K562 (cell line): ENCODE data around the gene NOP10. TPM values are rescaled to one million over a fixed set of nuclear protein-coding genes. Genes with fewer than 3 reads are reported as not detected.

Source experiments
- ADNP ChIP-seq: fragments of 200-800 bp; sonication (Bioruptor generic); IDR thresholded peaks from 2 replicates; pipeline ENCODE4 v1.6.1; 2016; ENCODE audit warnings: missing genetic modification characterization, missing compliant biosample characterization
- CAMTA2 ChIP-seq: fragments of 250-450 bp; sonication (Bioruptor Pico); conservative IDR thresholded peaks from 2 replicates; pipeline ENCODE4 v1.5.1; 2022
- CC2D1A ChIP-seq: fragments of 450-650 bp; IDR thresholded peaks from 2 replicates; pipeline ENCODE4 v1.6.1; 2017; ENCODE audit warnings: mild to moderate bottlenecking
- DMBX1 ChIP-seq: fragments of 250-450 bp; sonication (Bioruptor Pico); IDR thresholded peaks from 2 replicates; pipeline ENCODE4 v1.8.0; 2022; ENCODE audit warnings: inconsistent platforms, mild to moderate bottlenecking, moderate library complexity, borderline replicate concordance
- DPF2 ChIP-seq: fragments of 450-650 bp; IDR thresholded peaks from 2 replicates; pipeline ENCODE4 v1.6.1; 2016
- ELF1 ChIP-seq: fragments of 200-800 bp; sonication (Bioruptor generic); IDR thresholded peaks from 2 replicates; pipeline ENCODE4 v1.6.1; 2016; ENCODE audit warnings: missing genetic modification characterization, missing compliant biosample characterization
- FOSL1 ChIP-seq: fragments of 200-800 bp; sonication (Bioruptor generic); conservative IDR thresholded peaks from 2 replicates; pipeline ENCODE4 v1.6.1; 2016; ENCODE audit warnings: missing genetic modification characterization, missing compliant biosample characterization
- FOXA1 ChIP-seq: fragments of 450-650 bp; IDR thresholded peaks from 2 replicates; pipeline ENCODE4 v1.6.1; 2016; ENCODE audit warnings: mild to moderate bottlenecking, borderline replicate concordance
- HDAC1 ChIP-seq, 2 experiments: fragments of 450-650 bp; IDR thresholded peaks; 2 replicates each; pipeline ENCODE4 v1.6.1; 2016 to 2017; ENCODE audit warnings: inconsistent platforms in 1 of 2, mild to moderate bottlenecking in 1 of 2, moderate library complexity in 1 of 2
- HDAC8 ChIP-seq: fragments of 450-650 bp; IDR thresholded peaks from 2 replicates; pipeline ENCODE4 v1.6.1; 2016; ENCODE audit warnings: mild to moderate bottlenecking, missing genetic modification characterization, moderate library complexity, missing compliant biosample characterization
- HNRNPUL1 ChIP-seq: fragments of 200-400 bp; formaldehyde crosslinking; IDR thresholded peaks from 2 replicates; pipeline ENCODE4 v1.6.1; 2017; ENCODE audit warnings: low read length
- NCOR1 ChIP-seq: fragments of 450-650 bp; IDR thresholded peaks from 2 replicates; pipeline ENCODE4 v1.6.1; 2016; ENCODE audit warnings: mild to moderate bottlenecking, moderate library complexity
- PTRF ChIP-seq: fragments of 450-650 bp; IDR thresholded peaks from 2 replicates; pipeline ENCODE4 v1.6.1; 2016; ENCODE audit warnings: mild to moderate bottlenecking, missing genetic modification characterization, missing compliant biosample characterization
- RBM39 ChIP-seq: fragments of 200-400 bp; formaldehyde crosslinking; optimal IDR thresholded peaks from 2 replicates; pipeline ENCODE3; 2018; ENCODE audit warnings: low read depth, low read length
- SAFB ChIP-seq: fragments of 200-400 bp; formaldehyde crosslinking; IDR thresholded peaks from 2 replicates; pipeline ENCODE4 v1.6.1; 2017; ENCODE audit warnings: low read depth, low read length, borderline replicate concordance
- SIRT6 ChIP-seq: IDR thresholded peaks from one replicate; pipeline ENCODE4 v1.6.1; 2012; ENCODE audit warnings: low read depth, mild to moderate bottlenecking, control low read depth, inconsistent platforms, low read length, moderate library complexity
- SPI1 ChIP-seq: IDR thresholded peaks from 2 replicates; pipeline ENCODE4 v1.6.1; 2011; ENCODE audit warnings: low read depth, low read length, control low read depth, borderline replicate concordance
- SREBF2 ChIP-seq: sonication (generic); formaldehyde crosslinking; IDR thresholded peaks from 2 replicates; pipeline ENCODE4 v1.4.0; 2020; ENCODE audit warnings: mild to moderate bottlenecking, missing genetic modification reagents
- TAF1 ChIP-seq: IDR thresholded peaks from 2 replicates; pipeline ENCODE4 v1.6.1; 2011; ENCODE audit warnings: mild to moderate bottlenecking, low read length, moderate library complexity; ENCODE audit not compliant: insufficient read depth, control insufficient read depth, severe bottlenecking; ENCODE audit errors: extremely low read depth
- TBP ChIP-seq: optimal IDR thresholded peaks from 2 replicates; pipeline ENCODE3; 2011; ENCODE audit warnings: low read depth, low read length, improper control_type of control experiment
- TRIM28 ChIP-seq: fragments of 450-650 bp; IDR thresholded peaks from 2 replicates; pipeline ENCODE4 v1.6.1; 2017
- TSC22D4 ChIP-seq: fragments of 450-650 bp; IDR thresholded peaks from 2 replicates; pipeline ENCODE4 v1.6.1; 2016; ENCODE audit warnings: missing genetic modification characterization, missing biosample characterization, control low read depth
- ZBTB17 ChIP-seq: fragments of 450-650 bp; formaldehyde crosslinking; IDR thresholded peaks from 2 replicates; pipeline ENCODE4 v1.4.0; 2020; ENCODE audit warnings: mild to moderate bottlenecking
- ZNF124 ChIP-seq: sonication (generic); formaldehyde crosslinking; IDR thresholded peaks from 2 replicates; pipeline ENCODE4 v1.8.1; 2022; ENCODE audit warnings: missing genetic modification reagents
- ZNF174 ChIP-seq: fragments of 250-450 bp; sonication (Bioruptor Pico); IDR thresholded peaks from 2 replicates; pipeline ENCODE4 v1.4.0; 2020; ENCODE audit warnings: mild to moderate bottlenecking
- ZNF57 ChIP-seq: fragments of 450-650 bp; formaldehyde crosslinking; IDR thresholded peaks from 2 replicates; pipeline ENCODE4 v1.4.0; 2020; ENCODE audit warnings: mild to moderate bottlenecking, moderate library complexity
- ZNF76 ChIP-seq: fragments of 250-450 bp; sonication (Bioruptor Pico); IDR thresholded peaks from 2 replicates; pipeline ENCODE4 v1.4.0; 2020; ENCODE audit warnings: mild to moderate bottlenecking, moderate library complexity, borderline replicate concordance
- polyA plus RNA-seq, 8 experiments: library from polyadenylated mRNA; depleted of rRNA in 4 of 8; stranded (reverse) in 5 of 8; unstranded in 3 of 8; fragments of >200 nt; fragmentation: Nextera tagmentation in 2 of 8; fragmentation: Illumina TruSeq in 1 of 8; extraction: Ambion mirVana in 2 of 8; extraction: Trizol in 1 of 8; gene quantifications; 2 replicates each; pipeline versions ENCODE4 v1.2.1 to v1.2.3, GENCODE V29; 2011 to 2014; ENCODE audit warnings: inconsistent platforms in 1 of 8, missing spikeins in 1 of 8
- total RNA-seq, 7 experiments: library from RNA; depleted of rRNA in 6 of 7; stranded (reverse); fragments of >200 nt in 6 of 7; fragmentation: Illumina TruSeq in 2 of 7; extraction: Trizol in 2 of 7; gene quantifications; 2 replicates each; pipeline versions ENCODE4 v1.2.1 to v1.2.3, GENCODE V29; 2011 to 2021; ENCODE audit warnings: low replicate concordance in 1 of 7
- TF ChIP-seq, protein P1 (sequence below): fragments of 450-650 bp; IDR thresholded peaks from one replicate; pipeline ENCODE4 v1.6.1; 2018; ENCODE audit warnings: mild to moderate bottlenecking, moderate library complexity; ENCODE audit not compliant: partially characterized antibody
- TF ChIP-seq, protein P2 (sequence below): fragments of 250-450 bp; sonication (Bioruptor Pico); IDR thresholded peaks from 2 replicates; pipeline ENCODE4 v1.4.0; 2020; ENCODE audit warnings: borderline replicate concordance

Gene NOP10
- total and polyA plus RNA-seq, 9 of the 15 experiments (the other 6 are each of a cell fraction or from before 2014, with no cell fraction given), result 250 to 1,663 (median 449) TPM

DNA sequence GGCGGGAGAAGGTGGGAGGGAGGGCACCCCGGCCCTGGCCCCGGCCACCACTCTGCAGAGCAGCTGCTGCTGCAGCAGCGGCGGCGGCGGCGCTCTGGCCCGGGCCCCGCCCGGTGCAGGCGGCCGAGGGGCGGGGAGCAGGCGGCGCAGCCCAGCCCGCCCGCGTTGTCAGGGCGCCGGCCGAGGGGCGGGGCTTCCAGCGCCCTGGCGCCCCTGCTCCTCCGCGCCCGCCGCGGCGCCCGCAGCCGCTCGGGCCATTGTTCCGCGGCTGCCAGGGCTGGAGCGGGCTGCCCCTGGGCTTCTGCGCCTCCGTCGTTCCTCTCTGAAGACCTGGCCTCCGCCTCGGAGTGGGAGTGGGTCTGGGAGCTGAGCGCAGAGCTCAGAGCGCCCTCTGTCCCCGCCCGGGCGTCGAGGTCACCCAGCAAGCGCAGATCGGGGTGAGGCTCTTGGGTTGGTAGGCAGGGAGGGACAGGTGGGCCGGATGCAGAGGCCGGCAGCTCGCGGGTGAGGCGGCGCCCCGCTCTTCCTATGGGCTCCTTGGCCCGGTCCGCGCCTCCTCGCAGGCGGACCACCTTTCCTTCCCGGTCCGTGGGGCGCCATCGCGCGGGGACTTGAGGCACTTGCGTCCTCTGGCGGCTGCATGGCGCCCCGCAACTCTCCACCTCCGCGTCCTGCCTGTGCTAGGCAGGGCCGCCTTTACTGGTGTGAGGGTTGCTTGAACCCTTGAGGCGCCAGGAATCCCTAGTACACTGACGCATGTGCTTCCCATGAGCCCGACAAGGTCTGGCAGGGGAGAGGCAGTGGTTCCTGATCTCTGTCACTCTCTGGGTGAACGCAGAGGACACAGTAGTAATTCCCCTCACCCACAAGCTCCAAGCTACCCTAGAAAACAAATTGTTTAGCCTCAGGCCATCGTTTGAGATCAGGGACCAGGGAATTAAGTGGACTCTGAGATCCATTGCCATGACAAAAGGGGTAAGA lies 24.5 kb upstream of the NOP10 start, which contains the start of gene LPCAT4 (continued):
- TF ChIP-seq ZNF124 (CRISPR knock-in tag) (no peak), DMBX1 (CRISPR knock-in tag) (no peak), ZBTB17 (CRISPR knock-in tag) (peak; percentile 33; the same call in 1 of the 2 replicates), TSC22D4 (tag) (no peak), ELF1 (no peak), RBM39 (no peak), TRIM28 (no peak), DPF2 (no peak; the same call in 1 of the 2 replicates), TAF1 (peak; percentile 11), ZNF76 (CRISPR knock-in tag) (no peak), SAFB (peak; percentile 93), CC2D1A (peak; percentile 45; the same call in 1 of the 2 replicates), SPI1 (no peak), ZNF57 (CRISPR knock-in tag) (no peak), CAMTA2 (no peak), HDAC8 (tag) (no peak), NCOR1 (no peak), HDAC1 (IDR thresholded peaks at IDR 0.05) (peak in 1 of 2 experiments; percentile 58; a peak in 1 of 4 replicates), SIRT6 (no peak), FOXA1 (no peak), FOSL1 (tag) (no peak), PTRF (tag) (no peak), HNRNPUL1 (no peak), ADNP (tag) (no peak), ZNF174 (CRISPR knock-in tag) (no peak), TBP (peak; percentile 36), SREBF2 (no peak)
- TF ChIP-seq, protein P1, sequence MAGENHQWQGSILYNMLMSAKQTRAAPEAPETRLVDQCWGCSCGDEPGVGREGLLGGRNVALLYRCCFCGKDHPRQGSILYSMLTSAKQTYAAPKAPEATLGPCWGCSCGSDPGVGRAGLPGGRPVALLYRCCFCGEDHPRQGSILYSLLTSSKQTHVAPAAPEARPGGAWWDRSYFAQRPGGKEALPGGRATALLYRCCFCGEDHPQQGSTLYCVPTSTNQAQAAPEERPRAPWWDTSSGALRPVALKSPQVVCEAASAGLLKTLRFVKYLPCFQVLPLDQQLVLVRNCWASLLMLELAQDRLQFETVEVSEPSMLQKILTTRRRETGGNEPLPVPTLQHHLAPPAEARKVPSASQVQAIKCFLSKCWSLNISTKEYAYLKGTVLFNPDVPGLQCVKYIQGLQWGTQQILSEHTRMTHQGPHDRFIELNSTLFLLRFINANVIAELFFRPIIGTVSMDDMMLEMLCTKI, result no peak
- TF ChIP-seq, protein P2, sequence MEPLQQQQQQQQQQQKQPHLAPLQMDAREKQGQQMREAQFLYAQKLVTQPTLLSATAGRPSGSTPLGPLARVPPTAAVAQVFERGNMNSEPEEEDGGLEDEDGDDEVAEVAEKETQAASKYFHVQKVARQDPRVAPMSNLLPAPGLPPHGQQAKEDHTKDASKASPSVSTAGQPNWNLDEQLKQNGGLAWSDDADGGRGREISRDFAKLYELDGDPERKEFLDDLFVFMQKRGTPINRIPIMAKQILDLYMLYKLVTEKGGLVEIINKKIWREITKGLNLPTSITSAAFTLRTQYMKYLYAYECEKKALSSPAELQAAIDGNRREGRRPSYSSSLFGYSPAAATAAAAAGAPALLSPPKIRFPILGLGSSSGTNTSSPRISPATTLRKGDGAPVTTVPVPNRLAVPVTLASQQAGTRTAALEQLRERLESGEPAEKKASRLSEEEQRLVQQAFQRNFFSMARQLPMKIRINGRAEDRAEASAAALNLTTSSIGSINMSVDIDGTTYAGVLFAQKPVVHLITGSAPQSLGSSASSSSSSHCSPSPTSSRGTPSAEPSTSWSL (CRISPR knock-in tag), result no peak
